Measurements from ENCODE around the gene THBS3. TPM values are rescaled to one million over a fixed set of nuclear protein-coding genes. Genes with fewer than 3 reads are reported as not detected.

Gene THBS3
- total and polyA plus RNA-seq, 2 of the 13 experiments (the other 11 are each of a cell fraction or from before 2014, with no cell fraction given) = 0.86 to 3.6 TPM

GRCh38 chr1:155172732-155173477 is 34.8 kb downstream of the THBS3 start, which contains the start of gene KRTCAP2 (continued):
- TF ChIP-seq PHF8 (CRISPR knock-in tag; IDR thresholded peaks at IDR 0.05) (peak; percentile 78), ZFYVE20 (CRISPR knock-in tag; IDR thresholded peaks at IDR 0.05; ENCODE audit: borderline replicate concordance, low read depth) (0 out of 2 replicates have a peak, but pooled peaks have one; percentile 46), MIXL1 (CRISPR knock-in tag; IDR thresholded peaks at IDR 0.05) (no peak), ZNF30 (CRISPR knock-in tag; IDR thresholded peaks at IDR 0.05) (no peak), NR2F6 (IDR thresholded peaks at IDR 0.05) (no peak), NR2F6 (CRISPR knock-in tag; IDR thresholded peaks at IDR 0.05) (0 out of 2 replicates have a peak, but pooled peaks have one; percentile 61), ZNF317 (CRISPR knock-in tag; IDR thresholded peaks at IDR 0.05) (peak; percentile 17; the same call in 1 of the 2 replicates), ZZZ3 (CRISPR knock-in tag; IDR thresholded peaks at IDR 0.05; ENCODE audit: borderline replicate concordance) (peak; percentile 58; the same call in 1 of the 2 replicates), EZH2 (conservative IDR thresholded peaks at IDR 0.05; ENCODE audit: low read depth, low read length) (no peak), CTCF (CRISPR knock-in tag; IDR thresholded peaks at IDR 0.05) (peak; percentile 98), ZNF512 (CRISPR knock-in tag; IDR thresholded peaks at IDR 0.05) (0 out of 2 replicates have a peak, but pooled peaks have one; percentile 52), DMAP1 (CRISPR knock-in tag; IDR thresholded peaks at IDR 0.05) (peak; percentile 74; the same call in 1 of the 2 replicates), MAFG (CRISPR knock-in tag; IDR thresholded peaks at IDR 0.05) (no peak), FOXK1 (CRISPR knock-in tag; IDR thresholded peaks at IDR 0.05; ENCODE audit: borderline replicate concordance, low read depth) (peak; percentile 79; the same call in 1 of the 2 replicates), ZNF333 (CRISPR knock-in tag; IDR thresholded peaks at IDR 0.05; ENCODE audit: borderline replicate concordance) (peak; percentile 43; the same call in 1 of the 2 replicates), MYC (CRISPR knock-in tag; IDR thresholded peaks at IDR 0.05; ENCODE audit: borderline replicate concordance) (peak; percentile 82), ATAD3A (CRISPR knock-in tag; IDR thresholded peaks at IDR 0.05) (no peak), IRF2 (CRISPR knock-in tag; IDR thresholded peaks at IDR 0.05) (peak; percentile 91), ZUFSP (CRISPR knock-in tag; IDR thresholded peaks at IDR 0.05; ENCODE audit: borderline replicate concordance) (no peak), BATF2 (CRISPR knock-in tag; IDR thresholded peaks at IDR 0.05) (no peak), ETS1 (CRISPR knock-in tag; IDR thresholded peaks at IDR 0.05) (no peak), MIER2 (CRISPR knock-in tag; IDR thresholded peaks at IDR 0.05) (0 out of 2 replicates have a peak, but pooled peaks have one; percentile 14), SRSF1 (optimal IDR thresholded peaks at IDR 0.05; ENCODE audit: low read depth, low read length) (peak; percentile 81), KLF9 (CRISPR knock-in tag; IDR thresholded peaks at IDR 0.05; ENCODE audit: low read depth) (no peak), ZNF547 (CRISPR knock-in tag; IDR thresholded peaks at IDR 0.05) (peak; percentile 65; the same call in 1 of the 2 replicates)
